Measurements from ENCODE around the gene SVOPL.
"Not testable (repeated sequence)": the region's sequence is repeated elsewhere in the genome, so short reads cannot be mapped to it uniquely, and the experiment has no call there.

Gene SVOPL

DNA sequence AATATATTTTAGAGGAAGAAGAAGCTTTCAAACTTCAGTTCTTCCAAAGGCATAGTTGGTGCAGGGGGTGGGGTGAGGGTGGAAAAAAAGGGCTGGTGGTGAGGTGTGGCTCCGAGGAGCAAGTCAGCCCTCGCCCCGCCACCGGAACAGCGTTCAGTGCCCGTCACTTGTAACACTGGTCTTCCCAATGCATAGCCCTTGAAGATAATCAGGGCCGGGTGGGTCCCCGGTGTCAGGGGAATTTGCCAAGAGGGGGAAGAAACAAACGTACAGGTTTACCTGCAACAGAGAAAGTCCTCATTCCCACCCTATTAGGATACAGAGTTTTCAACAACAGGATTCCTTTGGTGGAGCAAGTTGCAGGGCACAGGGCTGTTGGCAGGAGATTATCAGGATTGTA lies 1.5 kb downstream of the SVOPL start:
- no peak for DNase-seq

DNA sequence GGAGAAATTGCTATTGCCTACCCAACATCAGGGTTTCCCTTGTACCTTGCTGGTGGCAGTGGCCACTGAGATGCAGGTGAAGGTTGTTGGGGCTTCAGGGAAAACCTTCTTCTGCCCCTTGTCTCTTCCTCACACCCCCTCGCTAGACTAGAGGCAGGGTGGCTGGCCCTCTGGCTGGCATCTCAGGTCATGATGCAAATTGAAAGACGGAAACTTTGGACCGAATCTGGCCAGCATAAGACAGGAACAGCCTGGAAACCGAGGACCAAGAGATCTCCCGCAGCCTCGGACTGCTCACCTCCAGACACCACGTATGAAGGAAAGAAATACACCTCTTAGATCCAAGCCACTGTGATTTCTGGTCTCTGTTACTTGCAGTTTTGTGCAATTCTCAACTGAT lies 2.9 kb downstream of the SVOPL start:
- no peak for DNase-seq

DNA sequence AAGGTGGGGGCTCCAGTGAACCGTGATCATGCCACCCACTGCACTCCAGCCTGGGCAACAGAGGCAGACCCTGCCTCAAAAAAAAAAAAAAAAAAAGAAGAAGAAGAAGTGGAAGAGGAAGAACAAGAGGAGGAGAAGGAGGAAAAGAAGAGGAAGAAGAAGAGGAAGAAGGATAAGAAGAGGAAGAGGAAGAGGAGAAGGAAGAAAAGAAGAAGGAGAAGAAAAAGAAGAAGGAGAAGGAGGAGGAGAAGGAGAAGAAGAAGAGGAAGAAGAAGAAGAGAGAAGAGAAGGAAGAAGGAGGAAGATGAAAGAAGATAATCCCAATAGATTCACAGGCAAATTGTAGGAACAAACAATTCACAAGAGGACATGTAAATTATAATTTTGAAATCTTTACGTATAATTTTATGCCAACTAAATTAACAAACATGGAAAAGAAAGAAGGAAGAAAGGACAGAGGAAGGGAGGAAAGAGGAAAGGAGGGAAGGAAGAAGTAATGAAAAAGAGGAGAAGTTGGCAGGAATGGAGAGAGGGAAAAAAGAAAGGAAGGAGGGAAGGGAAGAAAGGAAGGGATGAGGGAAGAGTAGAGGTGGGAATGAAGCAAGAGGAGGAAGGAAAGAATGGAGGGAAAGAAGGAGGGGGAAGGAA lies 3.5 kb downstream of the SVOPL start:
- DNase-seq = no peak

DNA sequence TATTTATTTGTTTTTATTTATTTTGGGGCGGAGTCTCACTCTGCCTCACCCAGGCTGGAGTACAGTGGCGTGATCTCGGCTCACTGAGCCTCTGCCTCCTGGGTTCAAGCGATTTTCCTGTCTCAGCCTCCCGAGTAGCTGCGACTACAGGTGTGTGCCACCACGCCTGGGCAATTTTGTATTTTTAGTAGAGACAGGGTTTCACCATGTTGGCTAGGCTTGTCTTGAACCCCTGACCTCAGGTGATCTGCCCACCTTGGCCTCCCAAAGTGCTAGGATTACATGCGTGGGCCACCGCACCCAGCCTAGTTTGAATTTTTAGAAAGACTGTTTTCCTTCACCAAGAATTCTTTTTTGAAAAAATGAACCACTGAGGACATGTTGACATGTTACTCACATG lies 5.4 kb downstream of the SVOPL start:
- DNase-seq = not testable (repeated sequence)

DNA sequence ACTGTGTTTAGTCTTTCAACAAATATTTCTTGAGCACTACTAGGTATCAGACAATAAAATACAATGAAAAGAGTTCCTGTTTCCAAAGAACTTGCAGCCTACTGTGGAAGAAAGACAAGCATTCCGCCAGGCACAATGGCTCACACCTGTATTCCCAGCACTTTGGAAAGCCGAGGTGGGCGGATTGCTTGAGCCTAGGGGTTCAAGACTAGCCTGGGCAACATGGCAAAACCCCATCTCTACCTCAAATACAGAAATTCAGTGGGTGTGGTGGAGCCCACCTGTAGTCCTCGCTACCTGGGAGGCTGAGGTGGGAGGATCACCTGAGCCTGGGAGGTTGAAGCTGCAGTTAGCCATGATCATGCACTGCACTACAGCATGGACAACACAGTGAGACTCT lies 6.1 kb downstream of the SVOPL start:
- no peak for DNase-seq

DNA sequence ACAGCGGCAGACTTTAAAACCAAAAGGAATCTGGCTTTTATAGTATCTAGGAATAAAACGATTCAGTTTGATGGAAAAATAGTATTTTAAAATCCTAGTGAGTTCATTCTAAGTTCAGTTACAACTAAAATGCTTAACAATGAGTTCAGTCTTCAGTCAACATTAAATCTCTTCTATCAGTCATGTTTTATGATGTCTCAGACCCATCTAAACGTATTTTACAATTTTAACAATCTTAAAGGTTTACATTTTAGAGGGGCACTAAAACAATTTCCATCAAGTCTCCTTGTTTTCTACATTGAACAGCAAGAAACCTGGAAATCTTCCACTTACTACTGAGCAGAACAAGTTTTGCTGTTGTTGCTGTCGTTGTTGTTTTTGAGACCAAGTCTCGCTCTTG lies 10.0 kb downstream of the SVOPL start:
- no peak for DNase-seq

DNA sequence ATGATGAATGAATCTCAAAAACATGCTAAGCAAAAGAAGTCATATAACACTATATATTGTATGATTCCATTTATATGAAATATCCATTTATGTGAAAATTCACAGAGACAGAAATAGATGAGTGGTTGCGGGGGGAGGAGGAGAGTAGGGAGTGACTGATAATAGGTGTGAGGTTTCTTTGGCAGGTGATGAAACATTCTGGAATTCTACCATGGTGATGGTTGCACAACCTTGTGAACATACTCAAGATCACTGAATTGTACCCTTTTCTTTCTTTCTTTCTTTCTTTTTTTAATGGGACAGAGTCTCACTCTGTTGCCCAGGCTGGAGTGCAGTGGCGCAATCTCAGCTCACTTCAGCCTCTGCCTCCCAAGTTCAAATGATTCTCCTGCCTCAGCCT lies 10.7 kb downstream of the SVOPL start:
- DNase-seq = no peak

DNA sequence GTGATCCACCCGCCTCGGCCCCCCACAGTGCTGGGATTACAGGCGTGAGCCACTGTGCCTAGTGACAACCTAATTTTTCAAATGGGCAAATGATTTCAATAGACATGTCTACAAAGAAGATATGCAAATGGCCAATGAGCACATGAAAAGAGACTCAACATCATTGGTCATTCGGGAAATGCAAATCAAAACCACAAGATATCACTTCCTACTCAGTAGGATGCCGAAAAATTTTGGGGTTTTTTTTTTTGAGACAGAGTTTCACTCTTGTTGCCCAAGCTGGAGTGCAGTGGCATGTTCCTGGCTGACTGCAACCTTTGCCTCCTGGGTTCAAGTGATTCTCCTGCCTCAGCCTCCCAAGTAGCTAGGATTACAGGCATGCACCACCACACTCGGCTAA lies 13.1 kb downstream of the SVOPL start:
- not testable (repeated sequence) for DNase-seq

DNA sequence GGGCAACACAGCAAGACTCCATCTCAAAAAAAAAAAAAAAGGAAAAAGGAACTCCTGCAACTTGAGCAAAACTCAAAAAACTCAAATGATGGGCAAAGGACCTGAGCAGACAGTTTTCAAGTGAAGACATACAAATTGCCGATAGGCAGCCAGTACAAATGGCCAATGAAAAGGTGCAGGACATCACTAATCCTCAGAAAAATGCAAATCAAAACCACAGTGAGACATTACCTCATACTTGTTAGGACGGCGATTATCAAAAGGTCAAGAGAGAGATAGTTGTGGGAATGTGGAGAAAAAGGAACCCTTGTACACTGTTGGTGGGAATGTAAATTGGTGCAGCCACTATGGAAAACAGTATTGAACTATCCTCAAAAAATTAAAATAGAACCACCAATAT lies 16.8 kb downstream of the SVOPL start:
- DNase-seq = no peak

DNA sequence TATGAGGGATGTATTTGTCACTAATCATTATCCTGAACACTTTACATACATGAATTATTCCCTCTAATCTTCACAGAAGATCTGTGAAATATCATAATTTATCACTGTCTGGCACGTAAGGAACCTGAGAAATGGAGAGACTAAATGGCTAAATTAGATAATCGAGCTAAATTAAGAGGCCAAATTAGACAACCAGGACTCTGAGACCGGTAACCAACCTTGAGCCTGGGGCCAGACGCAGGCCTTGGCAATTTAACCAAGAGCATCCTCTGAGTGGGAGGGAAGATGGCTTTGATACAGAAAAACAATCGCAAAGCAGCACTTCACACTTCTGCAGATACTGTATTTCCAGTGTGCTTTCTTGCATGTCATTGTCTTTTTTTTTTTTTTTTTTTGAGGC lies 21.4 kb downstream of the SVOPL start:
- no peak for DNase-seq

DNA sequence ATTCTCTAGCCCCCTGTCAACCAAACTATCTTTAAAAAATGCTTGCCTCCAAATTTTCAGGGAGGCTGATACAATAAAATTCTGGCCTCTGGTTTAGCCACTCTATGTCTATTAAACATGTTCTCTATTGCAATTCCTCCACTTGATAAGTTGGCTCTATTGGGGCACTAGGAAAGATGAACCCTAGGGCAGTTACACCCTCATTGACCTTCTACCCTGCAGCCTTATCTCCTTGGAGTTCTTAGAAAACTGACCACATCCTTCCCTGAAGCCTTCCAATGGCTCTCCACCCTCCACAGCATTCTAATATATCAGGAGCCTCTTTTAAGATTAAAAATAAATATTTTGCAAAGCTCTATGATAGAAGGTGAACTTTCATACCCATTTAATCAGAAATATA lies 30.6 kb downstream of the SVOPL start:
- DNase-seq = no peak

DNA sequence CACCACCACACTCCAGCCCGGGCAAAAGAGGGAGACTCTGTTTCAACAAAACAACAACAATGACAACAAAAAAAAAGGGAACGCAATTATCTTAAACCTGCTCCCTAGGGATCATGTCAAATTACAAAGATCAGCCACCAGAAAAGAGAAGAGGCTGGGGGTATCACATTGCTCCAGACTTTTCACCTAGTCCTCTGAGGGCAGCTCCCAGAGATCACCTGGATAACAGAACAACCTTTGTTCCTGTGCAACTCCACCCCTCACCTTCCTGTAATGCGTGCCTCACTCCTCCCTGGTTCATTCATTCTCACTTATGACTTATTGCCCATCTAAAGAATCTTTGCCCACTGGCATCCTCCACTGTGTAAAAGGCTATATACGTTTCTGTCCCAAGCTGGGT lies 31.8 kb downstream of the SVOPL start:
- DNase-seq = no peak

DNA sequence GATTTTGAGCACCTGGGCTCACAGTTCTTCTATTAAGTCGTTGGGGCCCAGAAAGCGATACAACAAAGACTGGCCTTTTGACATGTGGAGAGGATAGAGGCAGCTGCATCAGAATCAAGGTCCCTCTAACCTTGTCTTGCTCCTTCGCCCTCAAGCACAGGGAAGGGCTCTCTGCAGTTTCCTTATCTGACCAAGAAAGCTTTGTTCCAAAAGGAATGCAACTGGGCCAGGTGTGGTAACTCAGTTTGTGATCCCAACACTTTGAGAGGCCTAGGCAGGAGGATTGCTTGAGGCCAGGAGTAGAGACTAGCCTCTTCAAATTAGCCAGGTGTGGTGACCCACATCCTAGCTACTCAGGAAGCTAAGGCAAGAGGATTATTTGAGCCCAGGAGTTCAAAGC lies 32.2 kb downstream of the SVOPL start:
- no peak for DNase-seq

DNA sequence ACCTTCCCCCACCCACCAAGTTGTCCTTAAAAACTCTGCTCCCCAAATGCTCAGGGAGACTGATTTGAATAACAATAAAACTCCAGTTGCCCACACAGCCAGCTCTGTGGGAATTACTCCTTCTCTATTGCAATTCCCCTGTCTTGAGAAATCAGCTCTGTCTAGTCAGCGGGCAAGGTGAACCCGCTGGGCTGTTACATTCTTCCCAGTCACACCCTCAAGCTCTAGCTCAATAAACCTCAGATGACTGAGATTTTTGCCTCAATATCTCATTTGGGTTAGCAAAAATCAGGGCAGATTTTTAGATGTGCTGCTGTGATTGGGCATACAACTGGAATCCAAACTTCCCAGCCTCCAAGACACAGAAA lies 32.9 kb downstream of the SVOPL start:
- no peak for DNase-seq

DNA sequence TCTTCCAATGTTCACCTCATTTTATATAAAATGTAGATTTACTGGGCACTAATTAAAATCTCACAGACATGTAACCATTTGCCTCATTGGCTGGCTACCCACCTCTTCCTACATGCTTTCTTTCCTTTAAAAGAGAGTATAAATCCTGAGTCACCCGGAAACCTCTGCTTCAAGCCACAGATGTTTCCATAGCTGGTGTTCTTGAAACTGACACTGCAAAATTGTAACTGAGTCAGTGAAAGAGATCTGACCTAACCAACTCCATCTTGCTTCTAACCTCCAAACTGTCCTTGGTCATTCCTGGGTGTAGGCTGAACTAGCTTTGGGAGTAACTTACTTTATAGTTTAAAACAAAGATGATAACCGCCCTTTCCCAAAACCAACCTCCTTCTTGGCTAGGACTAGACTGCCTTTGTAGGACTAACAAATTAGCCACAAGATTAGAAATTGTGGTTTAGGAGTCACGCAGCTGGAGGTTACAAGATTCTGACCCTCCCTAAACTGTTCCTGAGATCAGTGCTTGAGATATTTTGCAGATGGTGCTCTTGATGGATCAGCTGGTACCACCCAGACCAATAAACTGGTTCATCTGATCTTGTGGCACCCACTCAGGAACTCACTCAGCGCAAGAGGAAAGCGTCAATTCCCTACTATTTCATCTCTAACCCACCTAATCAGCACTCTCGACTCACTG lies 33.5 kb downstream of the SVOPL start:
- DNase-seq = no peak

DNA sequence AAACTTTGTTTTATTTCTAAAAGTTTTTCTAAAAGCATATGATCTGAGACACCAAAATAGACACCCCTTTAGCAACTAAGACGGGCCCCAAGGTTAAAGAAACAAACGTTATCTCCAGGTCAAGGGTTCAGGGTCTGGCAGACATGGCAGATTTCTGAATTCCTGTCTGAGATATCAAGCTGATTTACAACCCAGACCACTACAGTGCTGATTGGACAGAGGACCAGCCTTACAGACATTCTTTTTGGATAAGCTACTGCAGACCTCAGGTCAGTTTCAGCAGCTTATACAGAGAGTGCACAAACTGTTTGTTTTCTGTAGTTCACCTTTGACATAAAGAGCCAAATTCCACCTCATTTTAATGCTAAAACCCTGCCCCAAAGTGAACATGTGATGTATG lies 34.8 kb downstream of the SVOPL start:
- DNase-seq = no peak

DNA sequence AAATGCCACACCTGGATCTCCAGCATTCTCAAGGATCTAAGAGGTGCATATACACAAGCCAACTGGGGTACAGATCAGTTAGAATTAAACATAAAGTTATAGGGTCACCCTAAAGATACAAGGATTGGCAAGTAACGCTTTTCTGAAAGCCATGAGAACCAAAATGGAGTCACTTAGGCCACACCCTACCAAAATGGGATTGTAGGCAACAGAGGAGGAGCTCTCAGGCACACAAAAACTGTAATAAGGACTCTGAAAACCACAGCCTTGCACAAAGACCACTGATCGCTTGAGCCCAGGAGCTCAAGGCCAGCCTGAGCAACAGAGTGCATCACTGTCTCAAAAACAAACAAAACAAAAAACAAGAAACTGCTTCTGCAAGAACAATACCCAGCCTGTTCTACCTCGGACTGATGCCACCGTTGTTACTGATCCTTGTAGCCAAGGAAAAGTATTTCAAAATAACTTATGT lies 35.5 kb downstream of the SVOPL start:
- no peak for DNase-seq

DNA sequence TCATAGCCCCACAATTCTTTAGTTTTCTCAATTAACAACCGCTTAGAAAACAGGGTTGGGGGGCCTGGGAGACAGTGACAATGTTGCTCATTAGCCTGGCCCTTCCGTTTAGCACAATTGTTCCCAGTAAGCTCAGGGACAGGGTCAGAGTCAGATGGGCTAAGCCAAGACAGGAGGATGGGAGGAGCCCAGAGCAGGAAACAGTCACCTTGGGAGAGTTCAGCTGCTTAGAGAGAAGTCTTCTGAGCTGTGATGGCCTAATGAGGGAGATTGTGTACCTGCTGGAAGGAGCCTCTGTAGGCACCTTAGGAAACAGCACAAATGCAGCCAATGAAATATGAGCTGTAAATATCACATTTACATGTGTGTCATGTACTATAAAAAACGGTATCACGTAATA lies 35.9 kb downstream of the SVOPL start:
- DNase-seq = no peak

DNA sequence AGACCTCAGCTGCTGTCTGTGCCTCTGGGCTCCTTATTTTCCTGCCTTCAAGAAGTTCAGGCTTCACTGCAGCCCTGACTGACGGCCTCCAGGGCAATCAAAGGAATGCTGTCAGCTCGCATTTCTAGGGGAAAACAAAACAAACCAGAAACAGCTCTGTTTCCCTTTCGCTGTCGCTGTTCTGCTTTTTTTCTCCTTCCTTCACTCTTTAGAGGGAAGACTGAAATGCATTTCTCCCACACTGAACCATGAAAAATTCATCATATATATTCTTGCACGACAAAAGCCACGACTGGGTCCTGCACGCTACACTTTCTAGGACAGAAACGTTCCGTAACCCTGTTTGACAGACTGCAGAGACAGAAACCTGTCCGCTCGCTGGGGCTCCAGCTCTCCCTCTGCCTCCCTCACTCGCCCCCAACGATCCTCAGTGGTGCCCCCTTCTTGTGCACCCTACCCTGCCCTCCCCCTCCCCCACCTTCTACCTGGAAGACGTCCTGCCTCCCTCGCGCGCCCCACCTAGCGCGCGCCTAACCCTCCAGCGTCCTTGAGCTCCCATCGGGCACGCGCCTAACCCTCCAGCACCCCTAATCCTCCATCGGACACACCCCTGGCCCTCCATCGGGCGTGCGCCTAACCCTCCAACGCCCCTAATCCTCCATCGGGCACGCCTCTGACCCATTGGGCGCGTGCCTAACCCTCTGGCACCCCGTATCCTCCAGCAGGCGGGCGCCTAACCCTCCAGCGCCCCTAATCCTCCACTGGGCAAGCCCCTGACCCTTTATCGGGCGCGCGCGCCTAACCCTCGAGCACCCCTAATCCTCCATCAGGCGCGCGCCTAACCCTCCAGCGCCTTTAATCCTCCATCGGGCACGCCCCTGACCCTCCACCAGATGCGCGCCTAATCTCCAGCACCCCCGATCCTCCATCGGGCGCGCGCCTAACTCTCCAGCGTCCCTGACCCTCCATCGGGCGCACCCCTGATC lies 37.1 kb downstream of the SVOPL start:
- no peak for DNase-seq

DNA sequence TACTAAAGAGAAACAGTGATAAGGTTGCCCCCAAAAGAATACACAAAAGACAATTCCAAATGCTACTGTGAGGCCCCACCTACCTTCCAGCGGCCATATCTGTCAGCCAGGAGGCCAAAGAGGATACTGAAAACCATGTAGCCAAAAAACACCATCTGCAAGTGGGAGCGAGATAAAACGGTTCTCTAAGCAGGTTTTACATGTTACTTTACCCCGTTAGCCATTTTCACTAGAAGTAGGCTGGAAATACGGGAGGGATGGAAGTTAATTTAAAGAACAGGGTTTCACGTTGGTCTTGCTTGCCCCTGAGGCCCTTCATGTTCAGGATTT lies 38.2 kb downstream of the SVOPL start:
- DNase-seq = no peak

DNA sequence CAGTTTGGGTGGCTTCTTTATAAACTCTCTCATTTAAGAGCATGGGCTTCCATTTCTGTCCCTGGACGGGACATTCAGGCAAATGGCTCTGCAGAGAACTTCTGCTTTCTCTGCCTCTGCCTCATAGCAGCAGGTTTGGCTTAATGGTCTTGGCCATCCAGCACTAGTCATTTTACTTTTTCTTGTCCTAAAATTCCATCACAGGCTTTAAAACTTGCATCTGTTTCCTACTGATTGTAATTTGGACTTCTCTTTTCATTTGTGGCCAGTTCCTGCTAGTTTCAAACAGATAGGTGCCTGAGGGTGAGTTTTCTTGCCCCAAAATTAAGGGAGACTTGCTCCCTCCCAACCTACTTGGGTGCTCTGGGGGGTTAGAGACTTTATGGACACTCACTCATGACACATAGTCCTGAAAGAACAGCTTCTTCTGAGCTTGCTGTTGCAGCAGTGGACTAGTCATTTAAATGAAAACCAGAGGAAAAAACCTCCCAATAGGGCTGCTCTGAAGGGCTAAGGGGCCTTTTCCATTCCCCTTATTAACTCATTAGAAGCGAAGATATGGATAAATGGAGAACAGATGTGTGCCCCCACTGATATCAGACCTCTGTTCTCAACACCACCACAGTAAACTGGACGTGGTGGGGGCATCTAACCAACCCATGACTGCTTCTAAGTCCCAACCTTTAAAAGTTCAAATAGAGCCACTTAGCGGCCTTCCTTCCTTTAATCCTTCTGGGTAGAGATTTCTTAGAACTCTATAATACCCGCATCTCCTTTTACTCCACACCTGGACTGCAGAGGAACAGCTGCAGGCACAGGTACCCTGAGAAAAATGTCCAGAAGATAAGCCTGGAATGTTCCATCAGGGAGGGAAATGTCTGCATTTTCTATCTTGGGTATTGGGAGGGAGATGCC lies 38.8 kb downstream of the SVOPL start:
- DNase-seq = no peak

DNA sequence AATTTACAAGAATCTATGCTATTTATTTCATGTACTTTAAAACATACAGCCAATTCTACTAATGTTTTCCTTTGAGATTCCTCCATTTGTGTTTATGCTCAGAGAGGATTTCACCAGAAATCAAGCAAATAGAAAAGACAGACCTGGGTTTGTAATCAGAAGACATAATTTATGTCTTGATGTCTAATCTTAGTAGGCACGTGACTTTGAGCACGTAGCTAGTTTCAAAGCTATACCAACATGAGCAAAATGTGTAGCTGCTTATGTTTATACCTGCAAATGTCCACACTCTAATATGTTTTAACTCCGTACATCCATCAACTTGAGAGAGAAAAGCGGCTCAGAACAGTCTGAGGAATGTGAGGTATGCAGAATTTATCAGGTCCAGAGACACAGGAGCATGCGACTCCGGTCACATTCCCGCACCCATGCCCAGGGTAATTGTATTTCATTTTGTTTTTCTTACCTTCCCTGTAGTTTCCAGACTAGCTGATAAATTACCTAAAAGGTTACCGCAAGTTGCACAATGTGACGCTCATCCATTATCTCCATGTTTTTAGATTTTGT lies 40.0 kb downstream of the SVOPL start:
- no peak for DNase-seq

DNA sequence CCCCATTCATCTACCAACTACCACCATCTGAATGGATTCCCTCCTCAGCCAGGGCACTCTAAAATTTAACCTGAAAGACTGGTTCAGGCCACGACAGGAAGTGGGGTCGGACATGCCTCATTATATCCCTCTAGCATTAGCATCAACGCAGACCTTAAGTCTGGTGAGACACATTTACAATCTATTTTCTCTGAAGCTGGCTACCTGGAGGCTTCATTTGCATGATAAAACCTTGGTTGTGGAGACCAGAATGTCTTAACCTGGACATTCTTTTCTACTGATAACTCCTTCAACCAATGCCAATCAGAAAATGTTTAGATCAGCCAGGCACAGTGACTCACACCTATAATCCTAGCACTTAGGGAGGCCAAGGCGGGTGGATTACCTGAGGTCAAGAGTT lies 42.3 kb downstream of the SVOPL start:
- no peak for DNase-seq
